ENCODE data around the gene ASXL3.
A peak's percentile ranks its signal among the peaks of the same experiment; 100 is the strongest.

ASXL3 gene

GRCh38 chr18:33749834-33750233, 171.8 kb downstream of the ASXL3 start:
- H3K27me3 ChIP-seq (ENCODE audit: low read length) = no peaks in the 10 kb centered on the region
- no peak overlapping the region for H3K4me2 ChIP-seq (ENCODE audit: low read depth, low read length, poor library complexity, severe bottlenecking)
- no peaks in the 10 kb centered on the region for H3K36me3 ChIP-seq (ENCODE audit: low read length)
- no peaks in the 10 kb centered on the region for H4K20me1 ChIP-seq (ENCODE audit: low read depth, low read length)
- H3K9ac ChIP-seq (ENCODE audit: low read length) = no peak overlapping the region
- no peaks in the 10 kb centered on the region for H3F3A ChIP-seq (ENCODE audit: insufficient read depth)
- TF ChIP-seq EZH2phosphoT487 (conservative IDR thresholded peaks at IDR 0.05; ENCODE audit: low read length) = no peak
- H3K27ac ChIP-seq (ENCODE audit: low read depth, low read length) = no peak overlapping the region
- H3K4me3 ChIP-seq (ENCODE audit: insufficient read depth, low read length, poor library complexity, severe bottlenecking) = no peak overlapping the region
- H3K9me3 ChIP-seq (ENCODE audit: insufficient read depth, low read length) = no peaks in the 10 kb centered on the region
- no peaks in the 10 kb centered on the region for H3K79me2 ChIP-seq (ENCODE audit: insufficient read depth, low read length)
- H2AFZ ChIP-seq (ENCODE audit: low read depth, low read length, severe bottlenecking) = no peak overlapping the region
- no peaks in the 10 kb centered on the region for H3K9me2 ChIP-seq (replicated peaks; ENCODE audit: insufficient read depth, low read length)

GRCh38 chr18:33750366-33750765, 172.3 kb downstream of the ASXL3 start:
- H3F3A ChIP-seq (ENCODE audit: insufficient read depth) = no peaks in the 10 kb centered on the region
- no peaks in the 10 kb centered on the region for H3K27me3 ChIP-seq (ENCODE audit: low read length)
- no peaks in the 10 kb centered on the region for H3K9me3 ChIP-seq (ENCODE audit: insufficient read depth, low read length)
- no peaks in the 10 kb centered on the region for H3K36me3 ChIP-seq (ENCODE audit: low read length)
- no peaks in the 10 kb centered on the region for H4K20me1 ChIP-seq (ENCODE audit: low read depth, low read length)
- no peak overlapping the region for H2AFZ ChIP-seq (ENCODE audit: low read depth, low read length, severe bottlenecking)
- no peak overlapping the region for H3K4me3 ChIP-seq (ENCODE audit: insufficient read depth, low read length, poor library complexity, severe bottlenecking)
- H3K4me2 ChIP-seq (ENCODE audit: low read depth, low read length, poor library complexity, severe bottlenecking) = no peak overlapping the region
- TF ChIP-seq EZH2phosphoT487 (conservative IDR thresholded peaks at IDR 0.05; ENCODE audit: low read length) (no peak), CTCF (IDR thresholded peaks at IDR 0.05; ENCODE audit: insufficient read depth, low read length, poor library complexity, severe bottlenecking) (no peak)
- H3K9ac ChIP-seq (ENCODE audit: low read length) = no peak overlapping the region
- no peaks in the 10 kb centered on the region for H3K9me2 ChIP-seq (replicated peaks; ENCODE audit: insufficient read depth, low read length)
- H3K27ac ChIP-seq (ENCODE audit: low read depth, low read length) = no peak overlapping the region
- no peaks in the 10 kb centered on the region for H3K79me2 ChIP-seq (ENCODE audit: insufficient read depth, low read length)

GRCh38 chr18:33751613-33752221, 173.7 kb downstream of the ASXL3 start:
- H3F3A ChIP-seq (ENCODE audit: insufficient read depth) = no peaks in the 10 kb centered on the region
- no peak overlapping the region for H2AFZ ChIP-seq (ENCODE audit: low read depth, low read length, severe bottlenecking)
- H3K4me2 ChIP-seq (ENCODE audit: low read depth, low read length, poor library complexity, severe bottlenecking) = no peak overlapping the region
- H3K9ac ChIP-seq (ENCODE audit: low read length) = no peak overlapping the region
- no peak overlapping the region for H3K27ac ChIP-seq (ENCODE audit: low read depth, low read length)
- no peak overlapping the region for H3K4me3 ChIP-seq (ENCODE audit: insufficient read depth, low read length, poor library complexity, severe bottlenecking)
- H3K9me2 ChIP-seq (replicated peaks; ENCODE audit: insufficient read depth, low read length) = no peaks in the 10 kb centered on the region
- H3K27me3 ChIP-seq (ENCODE audit: low read length) = no peaks in the 10 kb centered on the region
- no peaks in the 10 kb centered on the region for H3K36me3 ChIP-seq (ENCODE audit: low read length)
- no peaks in the 10 kb centered on the region for H3K9me3 ChIP-seq (ENCODE audit: insufficient read depth, low read length)
- H3K79me2 ChIP-seq (ENCODE audit: insufficient read depth, low read length) = no peaks in the 10 kb centered on the region
- H4K20me1 ChIP-seq (ENCODE audit: low read depth, low read length) = no peaks in the 10 kb centered on the region
- TF ChIP-seq EZH2phosphoT487 (conservative IDR thresholded peaks at IDR 0.05; ENCODE audit: low read length) (no peak), CTCF (IDR thresholded peaks at IDR 0.05; ENCODE audit: insufficient read depth, low read length, poor library complexity, severe bottlenecking) (peak; percentile 61)

- H4K20me1 ChIP-seq (ENCODE audit: low read depth, low read length) = no peaks in the 10 kb centered on the region
- no peak overlapping the region for H3K4me2 ChIP-seq (ENCODE audit: low read depth, low read length, poor library complexity, severe bottlenecking)
- no peaks in the 10 kb centered on the region for H3K79me2 ChIP-seq (ENCODE audit: insufficient read depth, low read length)
- H3K9me2 ChIP-seq (replicated peaks; ENCODE audit: insufficient read depth, low read length) = no peaks in the 10 kb centered on the region
- no peaks in the 10 kb centered on the region for H3F3A ChIP-seq (ENCODE audit: insufficient read depth)
- TF ChIP-seq EZH2phosphoT487 (conservative IDR thresholded peaks at IDR 0.05; ENCODE audit: low read length) = no peak
- TF ChIP-seq CTCF (IDR thresholded peaks at IDR 0.05; ENCODE audit: insufficient read depth, low read length, poor library complexity, severe bottlenecking) = no peak
- no peaks in the 10 kb centered on the region for H3K27me3 ChIP-seq (ENCODE audit: low read length)
- no peak overlapping the region for H3K9ac ChIP-seq (ENCODE audit: low read length)
- no peak overlapping the region for H2AFZ ChIP-seq (ENCODE audit: low read depth, low read length, severe bottlenecking)
- no peaks in the 10 kb centered on the region for H3K9me3 ChIP-seq (ENCODE audit: insufficient read depth, low read length)
- H3K27ac ChIP-seq (ENCODE audit: low read depth, low read length) = no peak overlapping the region
- no peak overlapping the region for H3K4me3 ChIP-seq (ENCODE audit: insufficient read depth, low read length, poor library complexity, severe bottlenecking)
- H3K36me3 ChIP-seq (ENCODE audit: low read length) = no peaks in the 10 kb centered on the region
These were observed 177.4 kb downstream of the ASXL3 start for GRCh38 chr18:33755391-33755790.
